HepG2 (cell line): ENCODE data around the gene ARHGEF10L. TPM values are rescaled to one million over a fixed set of nuclear protein-coding genes. Genes with fewer than 3 reads are reported as not detected.

Experiments used
- MATR3 ChIP-seq: sonication (generic); formaldehyde crosslinking; IDR thresholded peaks from 2 replicates; pipeline ENCODE4 v1.4.0; 2020; ENCODE audit warnings: missing genetic modification reagents
- PPARG ChIP-seq: conservative IDR thresholded peaks from 2 replicates; pipeline ENCODE4 v1.6.1; 2016; ENCODE audit warnings: missing biosample characterization, missing genetic modification reagents
- RCOR2 ChIP-seq: IDR thresholded peaks from 2 replicates; pipeline ENCODE4 v1.6.1; 2016; ENCODE audit warnings: missing biosample characterization, missing genetic modification reagents
- SATB2 ChIP-seq: sonication (generic); formaldehyde crosslinking; IDR thresholded peaks from 2 replicates; pipeline ENCODE4 v1.5.0; 2020; ENCODE audit warnings: missing genetic modification reagents
- SOX6 ChIP-seq, 2 experiments: fragments of 450-650 bp in 1 of 2; sonication (generic) in 1 of 2; formaldehyde crosslinking in 1 of 2; IDR thresholded peaks; 2 replicates each; pipeline versions ENCODE4 v1.4.0 to v1.6.1; 2017 to 2020; ENCODE audit warnings: antibody characterized with exemption in 1 of 2, mild to moderate bottlenecking in 1 of 2, missing genetic modification reagents in 1 of 2
- SRSF9 ChIP-seq: fragments of 200-400 bp; formaldehyde crosslinking; IDR thresholded peaks from 2 replicates; pipeline ENCODE4 v1.6.1; 2018; ENCODE audit warnings: borderline replicate concordance, mild to moderate bottlenecking, low read depth, low read length; ENCODE audit not compliant: insufficient read depth, poor library complexity, severe bottlenecking
- STAG1 ChIP-seq: sonication (generic); formaldehyde crosslinking; IDR thresholded peaks from 2 replicates; pipeline ENCODE4 v1.4.0; 2020; ENCODE audit warnings: missing genetic modification reagents
- ZNF10 ChIP-seq: sonication (generic); formaldehyde crosslinking; IDR thresholded peaks from 2 replicates; pipeline ENCODE4 v1.4.0; 2020; ENCODE audit warnings: mild to moderate bottlenecking, low read depth, missing genetic modification reagents, borderline replicate concordance
- ZNF232 ChIP-seq: sonication (generic); formaldehyde crosslinking; IDR thresholded peaks from 2 replicates; pipeline ENCODE4 v1.4.0; 2020; ENCODE audit warnings: missing genetic modification reagents, borderline replicate concordance
- ZNF30 ChIP-seq: sonication (generic); formaldehyde crosslinking; IDR thresholded peaks from 2 replicates; pipeline ENCODE4 v1.5.0; 2020; ENCODE audit warnings: mild to moderate bottlenecking, missing genetic modification reagents
- ZNF451 ChIP-seq: sonication (generic); formaldehyde crosslinking; IDR thresholded peaks from 2 replicates; pipeline ENCODE4 v1.5.0; 2020; ENCODE audit warnings: mild to moderate bottlenecking, missing genetic modification reagents
- ZNF644 ChIP-seq: IDR thresholded peaks from 2 replicates; pipeline ENCODE4 v1.6.1; 2016; ENCODE audit warnings: low read depth
- ZNF670 ChIP-seq: sonication (generic); formaldehyde crosslinking; IDR thresholded peaks from 2 replicates; pipeline ENCODE4 v1.8.0; 2022; ENCODE audit warnings: mild to moderate bottlenecking, missing genetic modification reagents, borderline replicate concordance
- ZNF839 ChIP-seq: sonication (generic); formaldehyde crosslinking; IDR thresholded peaks from 2 replicates; pipeline ENCODE4 v1.4.0; 2020; ENCODE audit warnings: missing genetic modification reagents, mild to moderate bottlenecking, borderline replicate concordance
- polyA plus RNA-seq, 8 experiments: library from polyadenylated mRNA; depleted of rRNA in 3 of 8; stranded (reverse) in 7 of 8; unstranded in 1 of 8; fragments of >200 nt; fragmentation: Illumina TruSeq in 4 of 8; extraction: Trizol in 4 of 8; gene quantifications; 2 replicates each; pipeline versions ENCODE4 v1.2.1 to v1.2.3, GENCODE V29; 2011 to 2016; ENCODE audit warnings: low read depth in 4 of 8, missing spikeins in 1 of 8, mixed read lengths in 1 of 8; ENCODE audit not compliant: insufficient read depth in 1 of 8
- total RNA-seq, 5 experiments: library from RNA; depleted of rRNA; stranded (reverse); fragments of >200 nt; fragmentation: Illumina TruSeq; extraction: Trizol; gene quantifications; 2 replicates each; pipeline ENCODE4 v1.2.3, GENCODE V29; 2016; ENCODE audit warnings: low read depth in 1 of 5
- TF ChIP-seq, protein P1 (sequence below): sonication (generic); formaldehyde crosslinking; IDR thresholded peaks from 2 replicates; pipeline ENCODE4 v1.4.0; 2020; ENCODE audit warnings: mild to moderate bottlenecking, missing genetic modification reagents
- TF ChIP-seq, protein P2 (sequence below): sonication (generic); formaldehyde crosslinking; IDR thresholded peaks from 2 replicates; pipeline ENCODE4 v1.4.0; 2020; ENCODE audit warnings: mild to moderate bottlenecking, missing genetic modification reagents
- TF ChIP-seq, protein P3 (sequence below): sonication (generic); formaldehyde crosslinking; IDR thresholded peaks from 2 replicates; pipeline ENCODE4 v1.5.0; 2020; ENCODE audit warnings: missing genetic modification reagents, mild to moderate bottlenecking, borderline replicate concordance
- TF ChIP-seq, protein P4 (sequence below): IDR thresholded peaks from 2 replicates; pipeline ENCODE4 v1.6.1; 2016; ENCODE audit warnings: low read depth, missing genetic modification reagents, missing compliant biosample characterization

ARHGEF10L gene
- total and polyA plus RNA-seq, 2 of the 13 experiments (the other 11 are each of a cell fraction or from before 2014, with no cell fraction given) = 46.5 to 78.3 TPM

DNA sequence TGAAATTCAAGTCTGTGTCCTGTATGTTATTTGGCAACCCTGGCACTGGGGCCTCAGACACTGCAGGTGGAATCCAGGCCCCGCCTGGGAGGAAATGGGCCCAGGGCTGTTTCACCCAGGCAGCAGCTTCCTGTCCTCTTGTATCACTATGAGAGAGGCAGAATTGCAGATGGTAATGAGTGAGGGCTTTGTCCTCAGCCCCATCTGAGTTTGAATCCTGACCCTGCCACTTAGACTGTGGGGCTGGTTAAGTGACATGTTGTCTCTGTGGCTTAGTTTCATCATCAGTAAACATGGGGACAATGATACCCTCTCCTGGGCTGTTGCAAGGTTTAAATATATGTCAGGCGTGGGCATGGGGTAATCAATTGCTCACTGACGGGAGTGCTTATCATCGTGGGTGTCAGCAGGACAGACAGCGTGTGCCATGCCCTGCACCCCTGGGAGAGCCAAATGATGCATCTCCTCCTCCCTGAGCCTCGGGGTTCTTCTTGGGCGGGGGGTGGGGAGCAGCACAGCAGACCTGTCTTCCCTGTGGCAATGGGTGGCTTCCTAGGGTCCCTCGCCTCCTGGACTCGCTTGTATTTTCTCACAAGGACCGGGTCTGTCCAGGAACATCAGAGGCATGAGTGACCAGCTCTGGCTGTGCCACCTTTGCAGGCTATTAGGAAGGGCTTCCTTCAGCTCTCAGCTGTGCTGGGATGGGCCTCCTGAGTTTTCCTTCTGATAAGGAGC lies 42.1 kb downstream of the ARHGEF10L start (continued):
- TF ChIP-seq, protein P1, sequence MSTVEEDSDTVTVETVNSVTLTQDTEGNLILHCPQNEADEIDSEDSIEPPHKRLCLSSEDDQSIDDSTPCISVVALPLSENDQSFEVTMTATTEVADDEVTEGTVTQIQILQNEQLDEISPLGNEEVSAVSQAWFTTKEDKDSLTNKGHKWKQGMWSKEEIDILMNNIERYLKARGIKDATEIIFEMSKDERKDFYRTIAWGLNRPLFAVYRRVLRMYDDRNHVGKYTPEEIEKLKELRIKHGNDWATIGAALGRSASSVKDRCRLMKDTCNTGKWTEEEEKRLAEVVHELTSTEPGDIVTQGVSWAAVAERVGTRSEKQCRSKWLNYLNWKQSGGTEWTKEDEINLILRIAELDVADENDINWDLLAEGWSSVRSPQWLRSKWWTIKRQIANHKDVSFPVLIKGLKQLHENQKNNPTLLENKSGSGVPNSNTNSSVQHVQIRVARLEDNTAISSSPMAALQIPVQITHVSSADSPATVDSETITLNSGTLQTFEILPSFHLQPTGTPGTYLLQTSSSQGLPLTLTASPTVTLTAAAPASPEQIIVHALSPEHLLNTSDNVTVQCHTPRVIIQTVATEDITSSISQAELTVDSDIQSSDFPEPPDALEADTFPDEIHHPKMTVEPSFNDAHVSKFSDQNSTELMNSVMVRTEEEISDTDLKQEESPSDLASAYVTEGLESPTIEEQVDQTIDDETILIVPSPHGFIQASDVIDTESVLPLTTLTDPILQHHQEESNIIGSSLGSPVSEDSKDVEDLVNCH (CRISPR knock-in tag) = no peak
- TF ChIP-seq STAG1 (CRISPR knock-in tag) (no peak), ZNF670 (CRISPR knock-in tag) (no peak), ZNF644 (CRISPR knock-in tag) (peak; percentile 60), PPARG (CRISPR knock-in tag) (no peak; the same call in 1 of the 2 replicates), ZNF232 (CRISPR knock-in tag) (no peak), ZNF10 (CRISPR knock-in tag) (no peak), ZNF451 (no peak), RCOR2 (CRISPR knock-in tag) (0 out of 2 replicates have a peak, but pooled peaks have one; percentile 17), ZNF839 (no peak), SRSF9 (no peak), ZNF30 (CRISPR knock-in tag) (no peak), MATR3 (CRISPR knock-in tag) (no peak), SATB2 (CRISPR knock-in tag) (no peak), SOX6 (IDR thresholded peaks at IDR 0.05) (no peak), SOX6 (CRISPR knock-in tag; IDR thresholded peaks at IDR 0.05) (peak; percentile 96)
- TF ChIP-seq, protein P2, sequence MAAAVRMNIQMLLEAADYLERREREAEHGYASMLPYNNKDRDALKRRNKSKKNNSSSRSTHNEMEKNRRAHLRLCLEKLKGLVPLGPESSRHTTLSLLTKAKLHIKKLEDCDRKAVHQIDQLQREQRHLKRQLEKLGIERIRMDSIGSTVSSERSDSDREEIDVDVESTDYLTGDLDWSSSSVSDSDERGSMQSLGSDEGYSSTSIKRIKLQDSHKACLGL (CRISPR knock-in tag) = no peak
- TF ChIP-seq, protein P3, sequence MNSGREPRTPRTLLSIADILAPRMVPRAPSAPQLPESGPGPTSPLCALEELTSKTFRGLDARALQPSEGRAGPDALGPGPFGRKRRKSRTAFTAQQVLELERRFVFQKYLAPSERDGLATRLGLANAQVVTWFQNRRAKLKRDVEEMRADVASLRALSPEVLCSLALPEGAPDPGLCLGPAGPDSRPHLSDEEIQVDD (CRISPR knock-in tag) = no peak
- TF ChIP-seq, protein P4, sequence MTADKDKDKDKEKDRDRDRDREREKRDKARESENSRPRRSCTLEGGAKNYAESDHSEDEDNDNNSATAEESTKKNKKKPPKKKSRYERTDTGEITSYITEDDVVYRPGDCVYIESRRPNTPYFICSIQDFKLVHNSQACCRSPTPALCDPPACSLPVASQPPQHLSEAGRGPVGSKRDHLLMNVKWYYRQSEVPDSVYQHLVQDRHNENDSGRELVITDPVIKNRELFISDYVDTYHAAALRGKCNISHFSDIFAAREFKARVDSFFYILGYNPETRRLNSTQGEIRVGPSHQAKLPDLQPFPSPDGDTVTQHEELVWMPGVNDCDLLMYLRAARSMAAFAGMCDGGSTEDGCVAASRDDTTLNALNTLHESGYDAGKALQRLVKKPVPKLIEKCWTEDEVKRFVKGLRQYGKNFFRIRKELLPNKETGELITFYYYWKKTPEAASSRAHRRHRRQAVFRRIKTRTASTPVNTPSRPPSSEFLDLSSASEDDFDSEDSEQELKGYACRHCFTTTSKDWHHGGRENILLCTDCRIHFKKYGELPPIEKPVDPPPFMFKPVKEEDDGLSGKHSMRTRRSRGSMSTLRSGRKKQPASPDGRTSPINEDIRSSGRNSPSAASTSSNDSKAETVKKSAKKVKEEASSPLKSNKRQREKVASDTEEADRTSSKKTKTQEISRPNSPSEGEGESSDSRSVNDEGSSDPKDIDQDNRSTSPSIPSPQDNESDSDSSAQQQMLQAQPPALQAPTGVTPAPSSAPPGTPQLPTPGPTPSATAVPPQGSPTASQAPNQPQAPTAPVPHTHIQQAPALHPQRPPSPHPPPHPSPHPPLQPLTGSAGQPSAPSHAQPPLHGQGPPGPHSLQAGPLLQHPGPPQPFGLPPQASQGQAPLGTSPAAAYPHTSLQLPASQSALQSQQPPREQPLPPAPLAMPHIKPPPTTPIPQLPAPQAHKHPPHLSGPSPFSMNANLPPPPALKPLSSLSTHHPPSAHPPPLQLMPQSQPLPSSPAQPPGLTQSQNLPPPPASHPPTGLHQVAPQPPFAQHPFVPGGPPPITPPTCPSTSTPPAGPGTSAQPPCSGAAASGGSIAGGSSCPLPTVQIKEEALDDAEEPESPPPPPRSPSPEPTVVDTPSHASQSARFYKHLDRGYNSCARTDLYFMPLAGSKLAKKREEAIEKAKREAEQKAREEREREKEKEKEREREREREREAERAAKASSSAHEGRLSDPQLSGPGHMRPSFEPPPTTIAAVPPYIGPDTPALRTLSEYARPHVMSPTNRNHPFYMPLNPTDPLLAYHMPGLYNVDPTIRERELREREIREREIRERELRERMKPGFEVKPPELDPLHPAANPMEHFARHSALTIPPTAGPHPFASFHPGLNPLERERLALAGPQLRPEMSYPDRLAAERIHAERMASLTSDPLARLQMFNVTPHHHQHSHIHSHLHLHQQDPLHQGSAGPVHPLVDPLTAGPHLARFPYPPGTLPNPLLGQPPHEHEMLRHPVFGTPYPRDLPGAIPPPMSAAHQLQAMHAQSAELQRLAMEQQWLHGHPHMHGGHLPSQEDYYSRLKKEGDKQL (CRISPR knock-in tag) = peak; percentile 47; the same call in 1 of the 2 replicates
